ENCODE measurements around the gene SSRP1.
"Not testable (repeated sequence)": the region's sequence is repeated elsewhere in the genome, so short reads cannot be mapped to it uniquely, and the experiment has no call there.

SSRP1 gene

GRCh38 chr11:57338142-57338541 lies 2.5 kb upstream of the SSRP1 start, which contains the start of gene P2RX3:
Gene P2RX3, plus strand, starts transcription at chr11:57338352. Its CDS starts 199 bp downstream, at chr11:57338551.
- H3K36me3 ChIP-seq (replicated peaks; ENCODE audit: insufficient read depth, low read length) = peaks cover 3% of the 10 kb centered on the region; the same call in 1 of the 2 replicates
- no peak within 1 kb of the TSS for H3K27ac ChIP-seq (ENCODE audit: low read length)
- H4K20me1 ChIP-seq (ENCODE audit: insufficient read depth, low read length) = no peaks in the 10 kb centered on the region
- peaks cover 13% of the 10 kb centered on the region for H3K4me1 ChIP-seq (ENCODE audit: low read length)
- no peaks in the 10 kb centered on the region for H3F3A ChIP-seq (ENCODE audit: insufficient read depth, low read length)
- H3K79me2 ChIP-seq (ENCODE audit: low read length) = peaks cover 30% of the 10 kb centered on the region
- no peaks in the 10 kb centered on the region for H3K9me2 ChIP-seq (replicated peaks; ENCODE audit: insufficient read depth, low read length)
- no peak within 1 kb of the TSS for H3K9ac ChIP-seq (ENCODE audit: low read length)
- H3K4me3 ChIP-seq (ENCODE audit: low read length) = no peak within 1 kb of the TSS
- TF ChIP-seq CTCF (IDR thresholded peaks at IDR 0.05; ENCODE audit: low read length) (no peak), EZH2phosphoT487 (IDR thresholded peaks at IDR 0.05; ENCODE audit: low read length) (no peak), EZH2 (optimal IDR thresholded peaks at IDR 0.05; ENCODE audit: low read depth, low read length) (no peak)
- no peaks in the 10 kb centered on the region for H3K9me3 ChIP-seq (replicated peaks; ENCODE audit: insufficient read depth, low read length)
- no peak within 1 kb of the TSS for H2AFZ ChIP-seq (ENCODE audit: low read length)
- no peak for DNase-seq
- H3K4me2 ChIP-seq (ENCODE audit: low read depth, low read length) = no peak within 1 kb of the TSS
- H3K27me3 ChIP-seq (replicated peaks; ENCODE audit: insufficient read depth, low read length) = 0 out of 2 replicates have a peak, but pooled peaks cover 3% of the 10 kb centered on the region

- H3K9ac ChIP-seq (ENCODE audit: low read length); DNase-seq; H3K27me3 ChIP-seq (replicated peaks; ENCODE audit: insufficient read depth, low read length); H3F3A ChIP-seq (ENCODE audit: insufficient read depth, low read length); H3K9me3 ChIP-seq (replicated peaks; ENCODE audit: insufficient read depth, low read length); H4K20me1 ChIP-seq (ENCODE audit: insufficient read depth, low read length); H3K27ac ChIP-seq (ENCODE audit: low read length); H3K4me2 ChIP-seq (ENCODE audit: low read depth, low read length); H3K4me3 ChIP-seq (ENCODE audit: low read length); H3K9me2 ChIP-seq (replicated peaks; ENCODE audit: insufficient read depth, low read length): not testable (repeated sequence)
- peaks cover 13% of the 10 kb centered on the region for H3K4me1 ChIP-seq (ENCODE audit: low read length)
- peaks cover 42% of the 10 kb centered on the region for H3K79me2 ChIP-seq (ENCODE audit: low read length)
- H3K36me3 ChIP-seq (replicated peaks; ENCODE audit: insufficient read depth, low read length) = peaks cover 10% of the 10 kb centered on the region; the same call in 1 of the 2 replicates
- 0 out of 2 replicates have a peak overlapping the region, but pooled peaks have one; percentile 93 for H2AFZ ChIP-seq (ENCODE audit: low read length)
These were observed 1.2 kb upstream of the SSRP1 start for GRCh38 chr11:57336856-57337255.

GRCh38 chr11:57336111-57336666 lies 497 bp upstream of the SSRP1 start:
- Histone ChIP-seq H3K4me3 (ENCODE audit: low read length) (peak overlapping the region; percentile 75), H3K27me3 (replicated peaks; ENCODE audit: insufficient read depth, low read length) (0 out of 2 replicates have a peak, but pooled peaks cover 3% of the 10 kb centered on the region), H3K9ac (ENCODE audit: low read length) (peak overlapping the region; percentile 95), H3K4me1 (ENCODE audit: low read length) (peaks cover 13% of the 10 kb centered on the region), H3F3A (ENCODE audit: insufficient read depth, low read length) (no peaks in the 10 kb centered on the region), H3K27ac (ENCODE audit: low read length) (no peak overlapping the region), H3K36me3 (replicated peaks; ENCODE audit: insufficient read depth, low read length) (peaks cover 12% of the 10 kb centered on the region; the same call in 1 of the 2 replicates), H3K4me2 (ENCODE audit: low read depth, low read length) (peak overlapping the region; percentile 80), H3K79me2 (ENCODE audit: low read length) (peaks cover 49% of the 10 kb centered on the region), H2AFZ (ENCODE audit: low read length) (peak overlapping the region; percentile 93), H3K9me2 (replicated peaks; ENCODE audit: insufficient read depth, low read length) (no peaks in the 10 kb centered on the region), H3K9me3 (replicated peaks; ENCODE audit: insufficient read depth, low read length) (no peaks in the 10 kb centered on the region), H4K20me1 (ENCODE audit: insufficient read depth, low read length) (no peaks in the 10 kb centered on the region)
- TF ChIP-seq EZH2phosphoT487 (IDR thresholded peaks at IDR 0.05; ENCODE audit: low read length) = no peak
- TF ChIP-seq CTCF (IDR thresholded peaks at IDR 0.05; ENCODE audit: low read length) = no peak
- TF ChIP-seq EZH2 (optimal IDR thresholded peaks at IDR 0.05; ENCODE audit: low read depth, low read length) = no peak
- no peak for DNase-seq

GRCh38 chr11:57335023-57335342 lies 709 bp downstream of the SSRP1 start:
- H3K79me2 ChIP-seq (ENCODE audit: low read length) = peaks cover 61% of the 10 kb centered on the region
- no peaks in the 10 kb centered on the region for H3K9me3 ChIP-seq (replicated peaks; ENCODE audit: insufficient read depth, low read length)
- no peak for DNase-seq
- no peaks in the 10 kb centered on the region for H3K9me2 ChIP-seq (replicated peaks; ENCODE audit: insufficient read depth, low read length)
- H3K36me3 ChIP-seq (replicated peaks; ENCODE audit: insufficient read depth, low read length) = peaks cover 18% of the 10 kb centered on the region
- peak overlapping the region; percentile 74 for H2AFZ ChIP-seq (ENCODE audit: low read length)
- H3K27ac ChIP-seq (ENCODE audit: low read length) = peak overlapping the region; percentile 51
- 0 out of 2 replicates have a peak, but pooled peaks cover 3% of the 10 kb centered on the region for H3K27me3 ChIP-seq (replicated peaks; ENCODE audit: insufficient read depth, low read length)
- TF ChIP-seq EZH2 (optimal IDR thresholded peaks at IDR 0.05; ENCODE audit: low read depth, low read length) = no peak
- no peak for TF ChIP-seq CTCF (IDR thresholded peaks at IDR 0.05; ENCODE audit: low read length)
- TF ChIP-seq EZH2phosphoT487 (IDR thresholded peaks at IDR 0.05; ENCODE audit: low read length) = no peak
- H3K9ac ChIP-seq (ENCODE audit: low read length) = peak overlapping the region; percentile 95
- H3K4me3 ChIP-seq (ENCODE audit: low read length) = peak overlapping the region; percentile 75
- H3K4me1 ChIP-seq (ENCODE audit: low read length) = peaks cover 13% of the 10 kb centered on the region
- H3F3A ChIP-seq (ENCODE audit: insufficient read depth, low read length) = no peaks in the 10 kb centered on the region
- H4K20me1 ChIP-seq (ENCODE audit: insufficient read depth, low read length) = no peaks in the 10 kb centered on the region
- H3K4me2 ChIP-seq (ENCODE audit: low read depth, low read length) = peak overlapping the region; percentile 86

All from MM.1S (cell line).